ENCODE data around the gene RMI1. TPM values are rescaled to one million over a fixed set of nuclear protein-coding genes. Genes with fewer than 3 reads are reported as not detected.
A peak's percentile ranks its signal among the peaks of the same experiment; 100 is the strongest.

Gene RMI1
- total RNA-seq, 1 experiment from 2014 or later: 8.8 TPM

DNA sequence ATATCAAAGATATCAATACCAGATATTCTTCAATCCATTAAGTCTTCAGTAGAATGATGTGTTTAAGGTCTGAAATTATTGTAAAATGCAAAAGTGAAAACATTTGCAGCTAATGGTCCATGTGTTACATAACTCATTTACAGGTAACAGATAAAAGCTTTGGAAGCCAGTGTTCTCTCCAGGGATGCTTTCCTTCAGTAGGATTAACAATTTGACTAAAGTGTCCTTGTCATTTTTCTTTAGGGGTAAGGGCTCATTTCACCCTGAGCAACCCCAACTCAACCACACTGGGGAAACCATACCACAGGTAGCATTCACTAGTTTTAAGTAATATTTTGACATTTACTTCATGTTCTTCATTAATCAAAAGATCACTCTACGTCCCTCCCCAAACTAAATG, 13.5 kb upstream of the RMI1 start:
- no peak for DNase-seq (ENCODE audit: low read depth)

DNA sequence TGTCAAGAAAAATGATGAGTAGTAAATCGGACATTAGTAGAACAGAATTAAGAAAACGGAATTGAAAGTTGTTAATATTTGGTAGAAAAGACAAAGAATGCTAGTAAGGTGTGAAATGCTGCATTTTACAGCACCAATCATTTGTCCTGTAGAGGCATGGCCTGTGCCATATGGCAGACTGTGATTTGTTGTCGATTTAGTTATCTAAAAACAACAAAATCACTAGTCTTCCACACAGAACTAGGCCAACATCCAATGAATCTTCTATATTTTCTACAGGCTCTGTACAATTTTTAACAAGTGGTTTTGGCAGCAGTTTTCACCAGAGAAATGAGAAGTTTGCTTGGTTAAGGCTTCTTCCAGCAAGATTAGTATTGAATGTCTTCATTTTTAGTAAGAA, 11.0 kb upstream of the RMI1 start:
- DNase-seq (ENCODE audit: low read depth): no peak

DNA sequence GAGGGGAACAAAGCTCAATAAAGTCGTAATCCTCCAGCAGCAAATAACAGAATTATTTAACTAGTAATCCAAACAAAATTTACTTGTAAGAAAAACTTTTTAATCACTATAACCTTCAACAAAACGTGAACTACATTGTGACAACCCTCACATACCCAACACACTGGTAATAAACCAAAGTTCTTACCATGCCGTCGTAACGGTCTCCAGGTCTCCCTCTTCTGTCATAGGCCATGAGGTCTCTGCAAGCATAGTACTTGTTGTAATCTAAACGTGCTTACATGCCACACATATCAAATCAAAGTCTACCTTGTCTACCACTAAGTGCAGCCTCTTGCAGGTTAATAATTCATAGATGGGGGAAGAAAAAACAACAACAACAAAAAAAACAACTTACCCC, 9.1 kb upstream of the RMI1 start:
- DNase-seq (ENCODE audit: low read depth): no peak

DNA sequence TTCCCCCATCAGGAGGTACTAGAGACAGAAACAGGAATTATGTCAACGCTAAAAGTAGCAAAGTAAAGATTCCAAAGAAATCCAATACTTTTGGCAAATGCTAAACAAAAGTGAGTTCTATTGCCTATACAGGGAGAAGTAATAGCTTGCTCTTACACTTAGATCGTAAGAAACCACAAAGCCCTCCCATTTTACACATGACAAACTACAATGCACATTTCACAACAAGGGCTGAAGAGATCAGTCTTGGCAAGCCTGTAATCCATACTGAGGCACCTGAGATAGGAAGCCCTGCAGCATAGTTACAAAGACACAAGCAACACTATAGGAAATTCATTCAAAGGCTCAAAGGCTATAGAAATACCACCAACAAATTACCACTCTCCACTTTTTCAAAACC, 8.3 kb upstream of the RMI1 start:
- DNase-seq (ENCODE audit: low read depth): no peak

DNA sequence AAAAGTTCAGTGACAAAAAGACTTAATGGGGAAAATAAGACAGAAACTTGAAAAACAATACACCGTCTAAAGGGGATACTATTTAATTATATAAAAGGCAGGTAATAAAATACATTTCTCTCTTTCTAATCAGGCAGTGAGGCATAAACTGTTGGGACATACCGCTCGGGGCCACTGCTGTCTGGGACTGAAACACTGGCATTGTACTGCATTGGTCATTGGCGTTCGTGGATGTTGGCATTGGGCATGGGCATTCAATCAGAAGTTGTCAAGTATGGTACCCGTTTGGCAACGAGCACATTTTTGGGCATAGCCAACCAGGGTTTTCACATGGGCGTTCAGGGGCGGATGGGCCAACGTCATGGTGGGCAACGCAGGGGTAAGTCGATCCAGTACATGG, 5.3 kb upstream of the RMI1 start:
- no peak for DNase-seq (ENCODE audit: low read depth)

DNA sequence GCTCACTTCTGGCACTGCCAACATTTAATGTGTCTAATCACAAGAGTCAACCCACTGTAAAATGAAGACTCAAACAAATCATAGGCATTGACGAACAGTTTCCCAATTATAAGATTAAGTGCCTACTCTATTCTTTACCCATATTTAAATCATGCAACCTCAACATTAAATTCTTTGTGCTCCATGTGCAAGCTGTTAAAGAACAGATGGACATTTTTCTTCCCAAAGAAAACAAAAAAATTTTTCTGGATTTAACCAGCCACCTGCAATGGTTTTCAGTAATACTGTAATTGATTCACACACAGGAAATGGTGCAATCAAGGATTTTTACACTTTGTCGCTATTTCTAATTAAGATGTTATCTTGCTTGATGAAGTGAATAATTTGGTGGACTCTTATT, 4.2 kb upstream of the RMI1 start:
- no peak for DNase-seq (ENCODE audit: low read depth)

DNA sequence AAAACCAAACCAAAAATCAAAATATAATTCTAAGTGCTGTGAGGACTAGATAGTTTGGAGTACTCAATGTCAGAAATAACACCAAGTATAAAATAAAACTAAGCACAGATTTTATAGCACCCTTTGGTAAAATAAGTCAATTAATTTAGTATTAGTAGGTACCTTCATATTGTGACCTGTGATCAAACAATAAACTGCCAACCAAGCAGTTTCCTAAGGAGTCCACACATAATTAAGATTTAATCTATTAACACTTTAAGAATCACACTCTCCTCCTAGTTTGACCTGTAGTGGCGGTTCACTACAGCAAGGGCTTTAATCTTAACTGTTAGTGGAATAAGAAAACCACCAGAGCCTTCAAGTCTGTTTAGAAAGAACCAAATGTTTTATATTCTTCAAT, 3.4 kb upstream of the RMI1 start:
- no peak for DNase-seq (ENCODE audit: low read depth)

DNA sequence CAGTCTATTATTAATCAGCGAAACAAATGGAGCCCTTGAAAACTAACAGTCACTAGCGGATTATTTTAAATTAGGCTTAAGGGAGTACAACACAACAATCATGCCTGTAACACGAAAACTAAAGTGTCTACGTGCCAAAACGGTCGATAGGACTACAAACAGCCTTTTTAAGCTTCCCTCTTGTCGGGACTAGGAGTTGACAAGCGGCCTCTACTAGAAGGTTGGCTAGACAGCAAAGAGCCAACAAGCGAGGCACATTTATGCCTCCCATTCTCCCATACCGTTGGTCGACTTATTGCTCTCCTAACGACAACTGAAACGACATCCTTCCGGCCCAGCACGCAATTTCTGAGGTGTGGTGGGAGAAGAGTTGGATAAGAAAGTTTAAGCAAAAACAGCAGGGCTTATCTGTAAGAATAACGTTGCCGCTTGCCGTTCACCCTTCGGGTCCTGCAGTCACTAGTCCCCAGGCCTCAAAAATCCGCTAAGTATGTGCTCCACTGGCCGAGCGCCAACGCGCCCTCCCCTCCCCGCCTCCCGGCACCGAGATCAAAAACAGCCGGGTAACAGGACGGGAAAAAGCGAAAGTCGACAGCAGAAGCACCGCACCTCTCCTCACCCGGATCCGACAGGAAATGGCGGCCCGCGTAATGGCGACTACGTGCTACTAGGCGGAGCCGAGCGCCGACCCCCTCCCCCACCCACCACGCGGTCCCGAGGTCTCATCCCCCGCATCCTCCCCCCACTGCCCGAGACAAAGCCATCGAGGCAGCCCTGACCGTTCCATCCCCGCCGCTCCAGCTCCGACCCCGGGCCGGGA, 1.4 kb upstream of the RMI1 start:
- peak; percentile 92 for DNase-seq (ENCODE audit: low read depth)

DNA sequence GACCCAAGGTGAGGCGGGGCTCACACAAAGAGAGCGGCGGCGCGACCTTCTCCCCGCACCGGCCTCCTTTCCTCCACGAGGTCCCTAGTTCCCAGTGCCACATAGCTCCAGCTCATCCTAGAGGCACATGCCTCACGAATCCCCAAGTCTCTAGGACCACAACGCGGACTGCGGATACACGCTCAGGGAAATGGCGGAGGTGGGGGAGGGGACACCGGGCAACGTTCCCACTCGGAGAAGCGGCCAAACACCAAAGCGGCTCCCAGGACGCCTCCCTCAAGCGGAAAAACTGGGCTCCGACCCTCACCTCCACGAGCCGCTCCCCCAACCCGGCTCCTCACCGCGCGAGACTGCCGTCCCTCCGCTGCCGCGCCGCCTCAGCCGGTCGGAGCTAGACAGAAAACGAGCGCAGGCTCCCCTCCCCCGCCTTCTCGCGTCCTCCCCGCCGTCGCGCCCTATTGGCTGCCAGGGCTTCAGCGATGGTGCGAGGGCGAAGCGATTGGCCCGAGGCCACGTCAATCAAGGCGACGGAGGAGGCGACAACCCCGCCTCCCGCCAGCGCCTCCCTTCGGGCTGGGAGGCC, 702 bp upstream of the RMI1 start, which contains the start of gene HNRNPK:
TSS of gene HNRNPK (minus strand) at position 404 of the 583 bp plus-strand sequence. CDS start 1,963 bp downstream, outside the sequence.
- peak; percentile 99 for DNase-seq (ENCODE audit: low read depth)

DNA sequence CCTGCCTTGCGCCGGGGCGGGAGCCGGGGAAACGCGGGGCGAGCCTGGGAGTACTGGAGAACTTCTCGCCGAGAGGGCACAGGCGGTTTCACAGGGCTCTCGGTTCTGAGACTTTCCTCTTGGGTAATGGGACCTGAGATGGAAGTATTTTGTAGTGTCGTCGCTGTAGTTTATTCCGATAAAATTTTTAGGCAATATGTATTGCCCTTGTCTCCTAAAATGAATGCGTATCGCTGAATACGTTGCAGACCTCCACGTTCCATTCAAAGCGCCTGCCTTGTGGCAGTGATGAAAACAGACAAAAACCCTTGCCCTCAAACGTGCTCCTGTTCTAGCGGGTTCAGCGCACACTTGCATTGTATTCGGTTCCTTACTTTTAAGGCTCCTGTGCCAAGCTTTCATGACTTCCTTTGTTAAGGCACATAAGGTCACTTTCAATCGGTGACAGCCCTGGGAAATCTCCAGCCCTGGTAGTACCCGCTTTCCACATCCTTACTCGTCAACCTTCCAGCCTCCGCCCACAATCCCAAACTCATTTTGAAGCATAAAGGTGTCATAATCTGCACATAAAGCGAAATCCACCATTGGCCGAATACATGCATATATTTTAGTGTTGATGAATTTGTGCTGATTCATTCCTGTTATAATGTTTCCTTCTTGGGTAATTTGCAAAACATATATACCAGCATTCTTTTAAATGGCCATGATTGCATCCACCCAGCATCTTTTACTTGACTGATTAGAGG, 694 bp downstream of the RMI1 start:
- peak; percentile 63 for DNase-seq (ENCODE audit: low read depth)

DNA sequence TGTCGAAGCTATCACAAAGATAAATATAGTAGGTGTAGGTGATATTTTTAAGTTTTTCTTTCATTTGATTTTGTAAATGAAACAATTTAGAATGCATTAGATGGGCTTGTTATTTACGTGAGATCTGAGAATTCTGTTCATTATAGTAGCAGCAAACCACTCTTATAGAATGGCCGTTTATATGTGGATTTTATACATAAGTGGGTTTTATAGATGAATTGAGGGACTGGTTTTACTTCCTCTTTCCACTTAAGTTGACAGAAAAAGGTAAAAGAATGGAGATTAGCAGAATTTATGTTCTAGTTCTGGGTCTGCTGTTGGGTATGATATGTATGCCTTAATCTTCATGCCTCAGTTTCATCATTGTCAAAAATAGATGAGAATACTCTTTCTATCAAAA, 5.6 kb downstream of the RMI1 start:
- DNase-seq (ENCODE audit: low read depth): no peak

DNA sequence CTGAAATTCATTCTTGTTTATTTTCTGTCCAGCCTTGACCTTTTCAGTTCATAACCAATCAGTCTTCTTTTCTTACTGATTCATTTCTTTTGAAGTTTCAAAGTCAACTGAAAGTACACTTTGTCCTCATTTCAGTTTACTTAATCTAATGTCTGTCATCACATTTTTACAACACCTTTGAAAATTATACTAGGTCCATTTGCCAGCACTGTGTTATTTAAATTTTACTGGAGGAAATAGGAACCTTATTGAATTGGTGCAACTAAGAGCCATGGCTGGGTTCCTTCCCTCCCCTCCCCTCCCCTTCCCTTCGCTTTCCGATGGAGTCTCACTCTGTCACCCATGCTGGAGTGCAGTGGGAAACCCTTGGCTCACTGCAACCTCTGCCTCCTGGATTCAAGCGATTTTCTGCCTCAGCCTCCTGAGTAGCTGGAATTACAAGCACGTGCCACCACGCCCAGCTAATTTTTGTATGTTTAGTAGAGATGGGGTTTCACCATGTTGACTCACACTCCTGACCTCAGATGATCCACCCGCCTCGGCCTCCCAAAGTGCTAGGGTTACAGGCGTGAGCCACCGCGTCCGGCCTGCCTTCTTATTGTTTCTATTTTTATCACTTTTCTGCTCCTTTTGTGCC, 6.3 kb downstream of the RMI1 start:
- DNase-seq (ENCODE audit: low read depth): peak; percentile 26

DNA sequence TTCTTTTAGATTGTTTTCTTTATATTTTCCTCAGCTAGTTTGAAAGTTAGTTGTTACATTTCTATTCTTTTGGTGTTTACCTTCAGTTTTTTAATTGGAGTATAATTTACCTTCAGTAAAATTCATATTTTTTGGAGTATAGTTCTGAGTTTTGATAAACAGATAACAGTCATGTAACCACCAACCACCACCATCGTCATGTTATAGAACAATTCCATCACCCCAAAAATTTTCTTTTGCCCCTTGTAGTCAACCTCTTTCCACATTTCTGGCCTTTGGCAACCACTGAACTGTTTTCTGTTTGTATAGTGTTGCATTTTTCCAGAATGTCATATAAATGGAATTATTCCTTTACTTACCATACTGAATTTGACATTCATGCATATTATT, 6.8 kb downstream of the RMI1 start:
- no peak for DNase-seq (ENCODE audit: low read depth)

DNA sequence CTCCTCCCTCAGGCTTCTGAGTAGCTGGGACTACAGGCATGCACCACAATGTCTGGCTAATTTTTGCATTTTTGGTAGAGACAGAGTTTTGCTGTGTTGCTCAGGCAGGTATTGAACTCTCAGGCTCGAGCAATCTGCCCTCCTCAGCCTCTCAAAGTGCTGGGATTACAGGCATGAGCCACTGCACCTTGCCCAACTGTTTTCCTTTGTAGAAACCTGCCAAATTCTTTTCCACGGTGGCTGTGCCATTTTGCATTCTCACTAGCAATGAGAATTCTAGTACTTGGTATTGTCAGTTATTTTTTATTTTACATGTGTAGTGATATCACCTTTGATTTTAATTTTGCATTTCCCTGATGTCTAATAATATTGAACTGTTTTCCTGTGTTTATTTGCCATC, 7.8 kb downstream of the RMI1 start:
- DNase-seq (ENCODE audit: low read depth): no peak

DNA sequence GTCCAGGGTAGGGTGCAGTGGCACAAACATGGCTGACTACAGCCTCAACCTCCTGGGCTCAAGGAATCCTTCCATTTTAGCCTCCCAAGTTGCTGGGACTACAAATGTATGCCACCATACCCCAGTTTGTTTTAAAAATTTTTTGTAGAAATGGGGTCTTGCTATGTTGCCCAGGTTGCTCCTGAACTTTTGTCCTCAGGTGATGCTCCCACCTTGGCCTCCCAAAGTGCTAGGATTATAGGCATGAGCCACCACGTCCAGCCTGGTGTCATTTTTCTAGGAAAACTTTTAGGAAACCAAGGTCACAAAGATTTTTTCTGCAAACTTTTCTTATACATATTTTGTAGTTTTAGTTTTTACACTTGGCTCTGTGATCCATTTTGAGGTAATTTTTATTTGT, 10.8 kb downstream of the RMI1 start:
- DNase-seq (ENCODE audit: low read depth): no peak

DNA sequence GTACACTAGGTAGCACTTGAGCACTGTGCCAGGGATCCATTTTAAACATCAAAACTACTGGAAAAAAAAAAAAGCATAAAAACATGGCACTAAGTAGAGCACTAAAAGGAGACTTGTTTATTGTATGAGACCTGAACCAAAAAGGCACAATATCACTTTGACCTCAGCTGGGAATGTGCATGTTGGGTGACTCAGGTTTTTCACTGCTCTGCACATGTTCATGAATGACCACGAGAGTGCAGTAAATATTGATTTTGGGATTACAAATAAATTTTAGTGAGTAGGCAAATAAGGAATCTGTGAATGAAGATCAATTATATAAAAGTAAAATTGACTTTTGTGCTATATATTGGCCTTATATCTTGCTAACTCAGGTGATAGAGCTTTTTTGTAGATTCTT, 11.8 kb downstream of the RMI1 start:
- DNase-seq (ENCODE audit: low read depth): no peak

DNA sequence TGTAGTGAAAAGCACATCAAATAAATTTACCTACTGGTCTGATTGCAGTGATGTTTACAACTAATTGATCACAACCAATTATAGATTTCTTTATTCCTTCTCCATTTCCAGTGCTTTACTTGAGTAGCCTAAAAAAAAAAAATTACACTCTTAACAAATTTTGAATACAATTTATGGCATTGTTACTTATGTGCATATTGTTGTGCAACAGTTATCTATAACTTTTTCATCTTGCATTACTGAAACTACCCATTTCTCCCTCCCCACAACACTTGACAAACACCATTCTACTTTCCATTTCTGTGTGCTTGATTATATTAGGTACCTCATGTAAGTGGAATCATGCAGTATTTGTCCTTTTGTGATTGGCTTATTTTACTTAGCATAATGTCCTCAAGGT, 12.3 kb downstream of the RMI1 start:
- no peak for DNase-seq (ENCODE audit: low read depth)

DNA sequence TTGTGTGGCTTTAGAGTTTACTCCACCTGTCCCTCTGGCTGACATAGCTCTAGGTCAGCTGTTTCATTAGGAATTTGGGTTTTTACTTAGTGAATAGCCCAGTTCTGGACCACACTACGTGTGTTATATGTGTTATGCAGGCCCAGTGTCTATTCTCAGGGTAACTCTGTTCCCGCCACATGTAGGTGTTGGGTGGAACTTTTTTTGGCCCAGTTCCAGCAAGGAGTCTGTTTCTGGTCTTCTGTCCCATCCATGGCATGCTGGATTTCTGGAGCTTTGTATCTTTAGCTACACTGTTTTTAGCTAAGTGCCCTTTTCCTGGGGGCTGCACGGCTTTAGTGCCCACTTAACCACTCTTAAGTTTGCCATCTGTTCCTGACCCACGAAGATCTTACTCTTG, 15.5 kb downstream of the RMI1 start:
- DNase-seq (ENCODE audit: low read depth): no peak

DNA sequence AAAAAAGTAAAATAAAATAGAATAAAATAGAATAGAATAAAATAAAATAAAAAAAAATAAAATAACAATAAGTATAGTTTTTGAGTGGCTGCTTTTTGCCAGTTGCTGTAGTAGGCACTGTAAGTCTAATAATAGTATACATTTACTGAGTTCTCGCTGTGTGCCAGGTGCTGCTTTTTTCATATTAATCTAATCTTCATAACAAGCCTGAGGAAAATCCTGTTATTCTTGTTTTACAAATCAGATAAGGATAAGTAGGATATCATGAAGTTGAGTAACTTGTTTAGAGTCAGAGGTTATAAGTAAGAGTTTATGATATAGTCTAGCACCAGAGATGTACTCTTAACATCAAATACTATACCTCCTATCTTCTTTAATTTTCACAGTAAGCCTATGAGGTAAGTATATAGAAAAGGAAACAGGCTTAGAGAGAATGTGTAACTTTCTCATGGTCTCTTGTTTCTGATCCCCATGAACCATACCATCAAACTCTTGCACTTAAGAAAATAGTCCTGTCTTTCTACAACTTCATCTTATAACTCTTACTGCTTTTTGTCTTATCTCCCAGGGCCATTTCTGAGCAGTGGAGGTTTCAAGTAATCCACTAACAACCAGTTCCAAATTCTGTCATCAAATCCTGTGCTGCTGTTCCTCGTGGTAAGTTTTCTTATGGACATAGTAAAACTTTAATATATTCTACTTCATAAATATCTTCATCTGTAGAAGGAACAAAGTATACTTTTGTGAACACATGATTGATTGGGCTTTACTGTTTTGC, 18.7 kb downstream of the RMI1 start:
- no peak for DNase-seq (ENCODE audit: low read depth)

DNA sequence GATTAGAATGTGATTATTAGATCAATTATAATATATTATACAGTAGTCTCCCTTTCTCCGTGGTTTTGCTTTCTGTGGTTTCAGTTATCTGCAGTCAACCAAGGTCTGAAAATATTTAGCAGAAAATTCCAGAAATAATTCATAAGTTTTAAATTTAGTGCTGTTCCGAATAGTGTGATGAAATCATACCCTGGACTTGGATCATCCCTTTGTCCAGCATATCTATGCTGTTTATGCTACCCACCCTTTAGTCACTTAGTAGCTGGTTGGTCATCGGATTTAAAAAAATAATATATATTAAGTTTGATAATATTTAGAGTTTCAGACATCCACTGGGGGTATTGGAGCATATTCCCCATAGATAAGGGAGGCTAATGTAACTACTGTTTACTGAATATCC, 19.6 kb downstream of the RMI1 start:
- no peak for DNase-seq (ENCODE audit: low read depth)

DNA sequence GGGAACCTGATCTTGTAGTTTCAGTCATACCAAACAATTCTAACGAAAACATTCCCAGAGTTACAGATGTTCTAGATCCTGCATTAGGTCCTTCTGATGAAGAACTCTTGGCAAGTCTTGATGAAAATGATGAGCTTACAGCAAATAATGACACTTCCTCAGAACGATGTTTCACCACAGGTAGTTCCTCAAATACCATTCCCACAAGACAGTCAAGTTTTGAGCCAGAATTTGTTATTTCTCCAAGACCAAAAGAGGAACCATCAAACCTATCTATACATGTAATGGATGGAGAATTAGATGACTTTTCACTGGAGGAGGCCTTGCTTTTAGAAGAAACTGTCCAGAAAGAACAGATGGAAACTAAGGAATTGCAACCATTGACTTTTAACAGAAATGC, 21.0 kb downstream of the RMI1 start:
- DNase-seq (ENCODE audit: low read depth): no peak

DNA sequence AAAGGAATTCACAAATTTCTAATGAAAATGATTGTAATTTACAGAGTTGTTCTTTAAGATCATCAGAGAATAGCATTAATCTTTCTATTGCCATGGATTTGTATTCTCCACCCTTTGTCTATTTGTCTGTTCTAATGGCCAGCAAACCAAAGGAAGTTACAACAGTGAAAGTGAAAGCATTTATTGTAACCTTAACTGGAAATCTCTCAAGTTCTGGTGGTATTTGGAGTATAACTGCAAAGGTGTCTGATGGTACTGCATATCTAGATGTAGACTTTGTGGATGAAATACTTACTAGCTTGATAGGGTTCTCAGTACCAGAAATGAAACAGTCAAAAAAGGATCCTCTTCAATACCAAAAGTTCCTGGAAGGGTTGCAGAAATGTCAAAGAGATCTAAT, 21.7 kb downstream of the RMI1 start:
- DNase-seq (ENCODE audit: low read depth): no peak

Measured in Daoy (cell line).